PC-9 (cell line): ENCODE results near the gene GNA12. TPM values are rescaled to one million over a fixed set of nuclear protein-coding genes. Genes with fewer than 3 reads are reported as not detected.

ENCODE experiments used
- BruUV-seq: library from RNA; stranded (reverse); fragments of 400-500 nt; replicated peaks from 2 replicates; lab custom pipeline; 2021; lab: Mats Ljungman, UMichigan
- CTCF ChIA-PET: fragments of 300-600 bp; sonication (Branson Sonifier 250); formaldehyde crosslinking; loops from one replicate; lab custom pipeline; 2022; ENCODE audit warnings: antibody characterized with exemption; lab: Charles Lee
- POLR2A ChIA-PET: fragments of 300-600 bp; sonication (Branson Sonifier 250); formaldehyde crosslinking; loops from one replicate; lab custom pipeline; 2022; ENCODE audit warnings: antibody characterized with exemption; ENCODE audit not compliant: unreplicated experiment; lab: Charles Lee
- DNase-seq, 2 experiments: peaks; one replicate each; pipeline versions ENCODE4 v3.0.0 to v3.0.0-alpha.2; 2015 to 2022; ENCODE audit warnings: mixed read lengths in 1 of 2
- H2AFZ ChIP-seq: fragments of 200-600 bp; sonication (generic); 2 replicates; pipeline ENCODE4 v1.8.1; 2017; ENCODE audit warnings: antibody characterized with exemption
- H3F3A ChIP-seq: fragments of 200-600 bp; sonication (generic); 2 replicates; pipeline ENCODE4 v1.8.1; 2017; ENCODE audit warnings: antibody characterized with exemption, mild to moderate bottlenecking, low read depth; ENCODE audit not compliant: insufficient read depth
- H3K27ac ChIP-seq: fragments of 200-600 bp; sonication (generic); 2 replicates; pipeline ENCODE4 v1.6.1; 2016; ENCODE audit warnings: mixed run types
- H3K27me3 ChIP-seq: fragments of 200-600 bp; sonication (generic); 2 replicates; pipeline ENCODE4 v1.6.1; 2016; ENCODE audit warnings: low read depth, mixed run types; ENCODE audit not compliant: insufficient read depth
- H3K36me3 ChIP-seq: fragments of 200-600 bp; sonication (generic); 2 replicates; pipeline ENCODE4 v1.6.1; 2016; ENCODE audit warnings: low read depth, mixed run types
- H3K4me1 ChIP-seq: fragments of 200-600 bp; sonication (generic); replicated peaks from 2 replicates; pipeline ENCODE4 v1.6.1; 2016; ENCODE audit warnings: mixed run types; ENCODE audit not compliant: insufficient read depth
- H3K4me2 ChIP-seq: fragments of 200-600 bp; sonication (generic); 2 replicates; pipeline ENCODE4 v1.6.1; 2017; ENCODE audit warnings: mixed run types
- H3K4me3 ChIP-seq: fragments of 200-600 bp; sonication (generic); 2 replicates; pipeline ENCODE4 v1.6.1; 2016; ENCODE audit warnings: mixed run types
- H3K79me2 ChIP-seq: fragments of 200-600 bp; sonication (generic); 2 replicates; pipeline ENCODE4 v1.6.1; 2017; ENCODE audit warnings: low read depth, mixed run types
- H3K9me2 ChIP-seq: fragments of 200-600 bp; sonication (generic); 2 replicates; pipeline ENCODE4 v1.8.1; 2017; ENCODE audit warnings: mild to moderate bottlenecking; ENCODE audit not compliant: insufficient read depth
- H3K9me3 ChIP-seq: fragments of 200-600 bp; sonication (generic); 2 replicates; pipeline ENCODE4 v1.8.1; 2016; ENCODE audit warnings: low read depth; ENCODE audit not compliant: insufficient read depth
- H4K20me1 ChIP-seq: fragments of 200-600 bp; sonication (generic); 2 replicates; pipeline ENCODE4 v1.8.1; 2017; ENCODE audit not compliant: insufficient read depth
- EZH2 ChIP-seq: fragments of 200-600 bp; sonication (generic); IDR thresholded peaks from 2 replicates; pipeline ENCODE4 v1.8.0; 2017; ENCODE audit warnings: antibody characterized with exemption, low read depth
- intact Hi-C: fragments of 100-400 bp; cut with micrococcal nuclease; formaldehyde crosslinking; loops from one replicate; pipeline ENCODE4 v1.10.0; 2022; ENCODE audit not compliant: unreplicated experiment
- total RNA-seq: library from RNA; stranded (reverse); gene quantifications from 2 replicates; pipeline ENCODE4 v1.2.3, GENCODE V29; 2021
- TF ChIP-seq, protein P1 (sequence below): fragments of 200-600 bp; sonication (generic); conservative IDR thresholded peaks from 2 replicates; pipeline ENCODE4 v1.6.1; 2017; ENCODE audit warnings: mixed run types, antibody characterized with exemption, mild to moderate bottlenecking, moderate library complexity

GNA12 gene
- total RNA-seq, 1 experiment from 2014 or later = 51.7 TPM

DNA sequence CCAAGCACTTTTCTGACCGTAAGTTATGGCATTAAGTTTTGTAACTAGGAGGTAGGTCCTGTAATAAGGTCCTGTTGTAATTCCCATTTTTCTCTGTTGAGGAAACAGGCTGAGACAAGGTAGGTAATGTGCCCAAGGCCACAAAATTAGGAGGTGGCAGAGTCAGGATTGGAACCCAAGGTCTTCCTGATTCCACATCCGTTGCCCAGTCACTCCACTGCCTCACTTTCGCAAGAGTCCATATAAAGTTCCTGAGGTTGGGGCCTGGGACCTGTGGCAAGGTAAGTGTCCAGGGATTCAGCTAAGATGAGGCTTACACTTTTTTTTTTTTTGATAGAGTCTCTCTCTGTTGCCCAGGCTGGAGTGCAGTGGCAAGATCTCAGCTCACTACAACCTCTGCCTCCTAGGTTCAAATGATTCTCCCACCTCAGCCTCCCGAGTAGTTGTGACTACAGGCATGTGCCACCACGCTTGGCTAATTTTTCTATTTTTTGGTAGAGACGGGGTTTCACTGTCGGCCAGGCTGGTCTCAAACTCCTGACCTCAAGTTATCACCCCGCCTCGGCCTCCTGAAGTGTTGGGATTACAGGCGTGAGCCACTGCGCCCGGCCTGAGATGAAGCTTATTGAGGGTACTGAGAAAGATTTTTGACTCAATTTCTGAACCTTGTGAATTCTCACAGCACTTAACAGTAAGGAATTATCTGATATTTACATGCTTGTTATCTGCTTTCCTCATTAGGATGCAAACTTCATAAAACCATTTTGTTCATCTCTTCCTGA is 20.3 kb upstream of the GNA12 start:
- BruUV-seq = TSS peak; percentile 74
- H3K4me2 ChIP-seq = peak overlapping the region; percentile 79
- ChIA-PET POLR2A (interaction anchor here (0.7 to 0.8 kb wide), 2 partner anchors 21 to 1881 kb away, joined by 4 read pairs; no protein-coding TSS in a partner anchor), CTCF (interaction anchor here (0.5 to 1.5 kb wide), 3 partner anchors 18 to 107 kb away, joined by 3 to 5 read pairs (median 4); no protein-coding TSS in a partner anchor)
- no peaks in the 10 kb centered on the region for H3K79me2 ChIP-seq
- intact Hi-C loops = loop anchor here (2.0 to 5.0 kb wide), 3 partner anchors 132 to 1032 kb away; no protein-coding TSS in a partner anchor
- peak overlapping the region; percentile 97 for H3K27ac ChIP-seq
- H4K20me1 ChIP-seq = no peaks in the 10 kb centered on the region
- peaks cover 28% of the 10 kb centered on the region for H3K4me1 ChIP-seq
- H3F3A ChIP-seq = peaks cover 32% of the 10 kb centered on the region
- H2AFZ ChIP-seq = peak overlapping the region; percentile 68
- DNase-seq = peak in 1 of 2 experiments; percentile 75
- no peaks in the 10 kb centered on the region for H3K9me2 ChIP-seq
- H3K9me3 ChIP-seq = no peaks in the 10 kb centered on the region
- peak overlapping the region; percentile 58 for H3K4me3 ChIP-seq
- no peaks in the 10 kb centered on the region for H3K27me3 ChIP-seq
- no peaks in the 10 kb centered on the region for H3K36me3 ChIP-seq
- TF ChIP-seq EZH2 = no peak
- TF ChIP-seq, protein P1, sequence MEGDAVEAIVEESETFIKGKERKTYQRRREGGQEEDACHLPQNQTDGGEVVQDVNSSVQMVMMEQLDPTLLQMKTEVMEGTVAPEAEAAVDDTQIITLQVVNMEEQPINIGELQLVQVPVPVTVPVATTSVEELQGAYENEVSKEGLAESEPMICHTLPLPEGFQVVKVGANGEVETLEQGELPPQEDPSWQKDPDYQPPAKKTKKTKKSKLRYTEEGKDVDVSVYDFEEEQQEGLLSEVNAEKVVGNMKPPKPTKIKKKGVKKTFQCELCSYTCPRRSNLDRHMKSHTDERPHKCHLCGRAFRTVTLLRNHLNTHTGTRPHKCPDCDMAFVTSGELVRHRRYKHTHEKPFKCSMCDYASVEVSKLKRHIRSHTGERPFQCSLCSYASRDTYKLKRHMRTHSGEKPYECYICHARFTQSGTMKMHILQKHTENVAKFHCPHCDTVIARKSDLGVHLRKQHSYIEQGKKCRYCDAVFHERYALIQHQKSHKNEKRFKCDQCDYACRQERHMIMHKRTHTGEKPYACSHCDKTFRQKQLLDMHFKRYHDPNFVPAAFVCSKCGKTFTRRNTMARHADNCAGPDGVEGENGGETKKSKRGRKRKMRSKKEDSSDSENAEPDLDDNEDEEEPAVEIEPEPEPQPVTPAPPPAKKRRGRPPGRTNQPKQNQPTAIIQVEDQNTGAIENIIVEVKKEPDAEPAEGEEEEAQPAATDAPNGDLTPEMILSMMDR = no peak

DNA sequence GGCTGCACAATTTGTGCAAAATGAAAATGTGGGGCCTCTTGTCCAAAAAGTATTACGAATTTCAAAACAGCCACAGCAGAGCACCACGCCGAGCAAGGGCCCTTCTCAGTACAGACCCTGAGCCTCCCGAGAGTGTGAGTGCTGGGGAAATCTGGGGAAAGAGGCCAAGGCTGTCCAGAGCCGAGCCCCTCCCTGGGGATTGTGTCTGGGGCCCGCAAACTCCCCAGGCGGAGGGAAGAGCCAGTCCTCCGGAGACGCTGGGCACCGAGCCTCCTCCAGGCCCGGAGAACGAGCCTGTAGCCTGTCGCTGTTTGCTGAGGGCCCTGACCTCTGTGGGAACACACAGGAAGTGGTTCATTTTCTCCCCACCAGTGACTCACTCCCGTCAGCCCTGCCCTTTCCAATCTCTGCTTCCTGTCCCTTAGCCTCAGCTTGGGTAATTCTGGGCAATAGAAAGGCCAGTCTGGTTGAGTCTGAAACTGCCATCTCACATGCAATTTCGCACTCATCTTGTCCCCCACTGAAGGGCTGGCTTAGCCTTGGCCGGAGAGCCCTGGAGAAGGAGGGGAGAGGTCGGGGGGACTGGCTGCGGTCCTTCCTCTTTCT is 19.5 kb upstream of the GNA12 start:
- Histone ChIP-seq H3F3A (peaks cover 32% of the 10 kb centered on the region), H3K79me2 (no peaks in the 10 kb centered on the region), H3K4me3 (peak overlapping the region; percentile 58), H3K4me1 (peaks cover 28% of the 10 kb centered on the region), H3K27ac (peak overlapping the region; percentile 97), H3K27me3 (no peaks in the 10 kb centered on the region), H3K4me2 (peak overlapping the region; percentile 79), H3K36me3 (no peaks in the 10 kb centered on the region), H3K9me2 (no peaks in the 10 kb centered on the region), H4K20me1 (no peaks in the 10 kb centered on the region), H2AFZ (peak overlapping the region; percentile 73), H3K9me3 (no peaks in the 10 kb centered on the region)
- no TSS peak for BruUV-seq
- peak; percentile 85 to 96 for DNase-seq
- POLR2A ChIA-PET = interaction anchor here (0.5 to 0.8 kb wide), 2 partner anchors 76 to 1882 kb away, joined by 4 to 5 read pairs; no protein-coding TSS in a partner anchor
- CTCF ChIA-PET = interaction anchor here (0.7 to 0.9 kb wide), 2 partner anchors 100 to 106 kb away, joined by 3 to 4 read pairs; no protein-coding TSS in a partner anchor
- intact Hi-C loops = loop anchor here (2.0 to 5.0 kb wide), 3 partner anchors 131 to 1033 kb away; no protein-coding TSS in a partner anchor
- no peak for TF ChIP-seq EZH2
- TF ChIP-seq, protein P1 = no peak

DNA sequence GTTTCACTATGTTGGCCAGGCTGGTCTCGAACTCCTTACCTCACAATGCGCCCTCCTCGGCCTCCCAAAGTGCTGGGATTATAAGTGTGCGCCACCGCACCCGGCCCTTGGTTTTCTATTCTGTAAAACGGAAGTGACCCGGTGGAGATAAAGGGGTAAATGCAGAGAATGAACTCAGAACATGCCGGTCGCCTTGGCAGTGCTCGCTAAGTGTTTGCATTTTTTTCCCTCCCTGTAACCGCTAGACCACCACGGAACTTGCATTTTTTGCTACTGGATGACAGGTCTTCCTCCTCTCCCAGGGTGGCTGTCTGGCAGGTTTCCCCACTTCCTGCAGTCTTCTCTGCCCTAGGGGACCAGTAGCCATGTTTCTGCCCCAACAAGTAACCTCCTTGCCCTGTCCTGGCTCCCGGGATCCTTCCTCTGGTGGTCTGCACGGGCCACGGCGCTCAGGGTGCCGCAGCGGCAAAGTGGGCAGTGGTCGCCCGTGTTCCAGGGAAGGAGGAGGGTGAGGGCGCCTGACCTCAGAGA is 18.8 kb upstream of the GNA12 start:
- intact Hi-C loops = loop anchor here (5.0 kb wide), 2 partner anchors 131 to 411 kb away; no protein-coding TSS in a partner anchor
- H3K9me3 ChIP-seq = no peaks in the 10 kb centered on the region
- H3K4me1 ChIP-seq = peaks cover 28% of the 10 kb centered on the region
- no peaks in the 10 kb centered on the region for H3K36me3 ChIP-seq
- ChIA-PET POLR2A (no interaction called here), CTCF (interaction anchor here (0.6 kb wide), 1 partner anchor 192 kb away, joined by 5 read pairs; no protein-coding TSS in a partner anchor)
- H3F3A ChIP-seq = peaks cover 32% of the 10 kb centered on the region
- no peaks in the 10 kb centered on the region for H3K9me2 ChIP-seq
- no peaks in the 10 kb centered on the region for H3K27me3 ChIP-seq
- H3K79me2 ChIP-seq = no peaks in the 10 kb centered on the region
- H4K20me1 ChIP-seq = no peaks in the 10 kb centered on the region
- H3K4me2 ChIP-seq = peak overlapping the region; percentile 79
- TF ChIP-seq, protein P1 = no peak
- no peak for TF ChIP-seq EZH2
- H2AFZ ChIP-seq = peak overlapping the region; percentile 73
- DNase-seq = peak; percentile 47 to 74
- no TSS peak for BruUV-seq
- H3K27ac ChIP-seq = peak overlapping the region; percentile 97
- H3K4me3 ChIP-seq = peak overlapping the region; percentile 58
